ENCODE data around the gene PDYN.

DNA sequence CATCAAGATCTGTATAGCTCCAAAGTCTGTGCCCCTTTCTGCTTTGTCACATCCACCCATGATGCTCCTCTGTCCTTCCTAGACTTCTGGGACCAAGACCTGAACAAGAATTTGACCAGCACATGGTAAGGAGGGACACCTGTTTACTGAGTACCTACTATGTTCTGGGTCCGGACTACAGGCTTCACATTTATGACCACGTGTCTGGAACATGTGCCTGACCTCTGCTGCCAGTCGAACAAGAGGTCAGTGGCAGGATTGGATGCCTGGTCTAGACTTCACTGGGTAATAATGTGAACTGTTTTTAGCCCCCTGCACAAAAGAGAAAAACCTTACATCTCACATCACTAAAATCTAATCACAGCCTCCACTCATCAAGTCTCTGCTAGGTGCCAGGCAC, 7.3 kb upstream of the PDYN start:
- TF ChIP-seq, protein P1, sequence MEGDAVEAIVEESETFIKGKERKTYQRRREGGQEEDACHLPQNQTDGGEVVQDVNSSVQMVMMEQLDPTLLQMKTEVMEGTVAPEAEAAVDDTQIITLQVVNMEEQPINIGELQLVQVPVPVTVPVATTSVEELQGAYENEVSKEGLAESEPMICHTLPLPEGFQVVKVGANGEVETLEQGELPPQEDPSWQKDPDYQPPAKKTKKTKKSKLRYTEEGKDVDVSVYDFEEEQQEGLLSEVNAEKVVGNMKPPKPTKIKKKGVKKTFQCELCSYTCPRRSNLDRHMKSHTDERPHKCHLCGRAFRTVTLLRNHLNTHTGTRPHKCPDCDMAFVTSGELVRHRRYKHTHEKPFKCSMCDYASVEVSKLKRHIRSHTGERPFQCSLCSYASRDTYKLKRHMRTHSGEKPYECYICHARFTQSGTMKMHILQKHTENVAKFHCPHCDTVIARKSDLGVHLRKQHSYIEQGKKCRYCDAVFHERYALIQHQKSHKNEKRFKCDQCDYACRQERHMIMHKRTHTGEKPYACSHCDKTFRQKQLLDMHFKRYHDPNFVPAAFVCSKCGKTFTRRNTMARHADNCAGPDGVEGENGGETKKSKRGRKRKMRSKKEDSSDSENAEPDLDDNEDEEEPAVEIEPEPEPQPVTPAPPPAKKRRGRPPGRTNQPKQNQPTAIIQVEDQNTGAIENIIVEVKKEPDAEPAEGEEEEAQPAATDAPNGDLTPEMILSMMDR (IDR thresholded peaks at IDR 0.05) = no peak
- no peak for TF ChIP-seq EZH2 (IDR thresholded peaks at IDR 0.05)
- no peak for TF ChIP-seq EZH2phosphoT487 (IDR thresholded peaks at IDR 0.05)
